Activated CD8-positive, alpha-beta memory T cell treated with anti-CD3 and anti-CD28 coated beads, Interleukin-2, amount 50 U/mL, for 24 hours (primary cell): Measurements from ENCODE around the gene FHIP1B.

Source experiments
- DNase-seq: peaks from one replicate; pipeline ENCODE4 v3.0.0-alpha.2; 2020; ENCODE audit errors: extremely low read depth

Gene FHIP1B

GRCh38 chr11:6201481-6201880 lies 33.0 kb downstream of the FHIP1B start:
- DNase-seq, result no peak

GRCh38 chr11:6200975-6201374 lies 33.5 kb downstream of the FHIP1B start:
- no peak for DNase-seq

GRCh38 chr11:6199174-6199810 lies 35.1 kb downstream of the FHIP1B start, which contains the start of gene OR52W1:
Gene OR52W1 (plus strand): TSS chr11:6199224. CDS start chr11:6199224, 0 bp downstream.
- no peak for DNase-seq

- DNase-seq, result no peak
These were observed 36.8 kb downstream of the FHIP1B start for GRCh38 chr11:6197466-6198200.

- no peak for DNase-seq
These were observed 38.0 kb downstream of the FHIP1B start for GRCh38 chr11:6196396-6196795.

- no peak for DNase-seq
These were observed 40.3 kb downstream of the FHIP1B start for GRCh38 chr11:6194065-6194581.

- DNase-seq, result no peak
These were observed 42.7 kb downstream of the FHIP1B start for GRCh38 chr11:6191742-6192141.

GRCh38 chr11:6175440-6175839 lies 59.0 kb downstream of the FHIP1B start:
- DNase-seq, result no peak

GRCh38 chr11:6170226-6170625 lies 64.2 kb downstream of the FHIP1B start, which contains the start of gene OR52B2:
Gene OR52B2 (minus strand): TSS chr11:6170326. CDS start chr11:6170326, 0 bp downstream.
- no peak for DNase-seq
